SH-SY5Y (cell line): Measurements from ENCODE around the gene ZNF576.

Experiments
- GATA2 ChIP-seq: IDR thresholded peaks from 2 replicates; pipeline ENCODE4 v1.6.1; 2011; ENCODE audit warnings: mild to moderate bottlenecking, low read depth, low read length
- GATA3 ChIP-seq: IDR thresholded peaks from 2 replicates; pipeline ENCODE4 v1.6.1; 2011; ENCODE audit warnings: low read depth, mild to moderate bottlenecking, low read length, moderate library complexity

GRCh38 chr19:43561139-43561970 lies 35.0 kb upstream of the ZNF576 start:
- TF ChIP-seq GATA3 (no peak), GATA2 (no peak)
